ENCODE measurements around the gene BLNK. TPM values are rescaled to one million over a fixed set of nuclear protein-coding genes. Genes with fewer than 3 reads are reported as not detected.

The BLNK gene
- total RNA-seq, 4 donors from 2014 or later: 0.24 to 0.29 TPM; not detected in 2

DNA sequence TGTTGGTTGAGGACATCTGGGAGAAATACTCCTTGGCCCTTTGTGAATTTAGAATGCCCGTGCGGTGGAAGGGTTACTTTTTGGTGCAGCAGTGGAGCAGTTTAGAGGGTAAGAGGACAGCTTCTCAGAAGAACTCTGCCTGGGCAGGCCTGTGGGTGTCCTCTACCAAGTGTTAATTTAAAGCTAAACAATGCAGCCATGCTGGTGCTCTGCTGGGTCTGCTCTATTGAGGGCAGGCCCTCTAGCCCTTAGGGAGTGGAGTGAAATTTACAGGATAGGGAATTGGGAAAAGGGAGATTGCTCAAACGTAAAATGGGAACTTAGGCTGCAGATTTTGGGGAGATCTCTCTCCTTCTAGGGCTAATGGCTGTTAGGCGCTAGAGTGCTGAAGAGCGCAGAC lies 22.1 kb downstream of the BLNK start:
- H3K9me3 ChIP-seq: no peaks in the 10 kb centered on the region
- in situ Hi-C loops (cut with MboI; ENCODE audit: low sequenced_read_pairs in 4 of 4) (loop anchor here in 1 of 4 donors (25.0 kb wide), 1 partner anchor 112 kb away; the partner anchor contains the start of gene ZNF518A), intact Hi-C loops (cut with DNase I; ENCODE audit: low total_unique reads) (no loop called here)
- H3K27me3 ChIP-seq: no peaks in the 10 kb centered on the region
- H3K4me3 ChIP-seq: no peak overlapping the region
- no peaks in the 10 kb centered on the region for H3K4me1 ChIP-seq
- TF ChIP-seq, protein P1, sequence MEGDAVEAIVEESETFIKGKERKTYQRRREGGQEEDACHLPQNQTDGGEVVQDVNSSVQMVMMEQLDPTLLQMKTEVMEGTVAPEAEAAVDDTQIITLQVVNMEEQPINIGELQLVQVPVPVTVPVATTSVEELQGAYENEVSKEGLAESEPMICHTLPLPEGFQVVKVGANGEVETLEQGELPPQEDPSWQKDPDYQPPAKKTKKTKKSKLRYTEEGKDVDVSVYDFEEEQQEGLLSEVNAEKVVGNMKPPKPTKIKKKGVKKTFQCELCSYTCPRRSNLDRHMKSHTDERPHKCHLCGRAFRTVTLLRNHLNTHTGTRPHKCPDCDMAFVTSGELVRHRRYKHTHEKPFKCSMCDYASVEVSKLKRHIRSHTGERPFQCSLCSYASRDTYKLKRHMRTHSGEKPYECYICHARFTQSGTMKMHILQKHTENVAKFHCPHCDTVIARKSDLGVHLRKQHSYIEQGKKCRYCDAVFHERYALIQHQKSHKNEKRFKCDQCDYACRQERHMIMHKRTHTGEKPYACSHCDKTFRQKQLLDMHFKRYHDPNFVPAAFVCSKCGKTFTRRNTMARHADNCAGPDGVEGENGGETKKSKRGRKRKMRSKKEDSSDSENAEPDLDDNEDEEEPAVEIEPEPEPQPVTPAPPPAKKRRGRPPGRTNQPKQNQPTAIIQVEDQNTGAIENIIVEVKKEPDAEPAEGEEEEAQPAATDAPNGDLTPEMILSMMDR (IDR thresholded peaks at IDR 0.05 in 4 of 5, conservative IDR thresholded peaks at IDR 0.05 in 1 of 5): no peak
- no peak for TF ChIP-seq POLR2A (IDR thresholded peaks at IDR 0.05)
- H3K36me3 ChIP-seq: no peaks in the 10 kb centered on the region
- no peak for DNase-seq
- no peak overlapping the region for H3K27ac ChIP-seq
- ATAC-seq: no peak

DNA sequence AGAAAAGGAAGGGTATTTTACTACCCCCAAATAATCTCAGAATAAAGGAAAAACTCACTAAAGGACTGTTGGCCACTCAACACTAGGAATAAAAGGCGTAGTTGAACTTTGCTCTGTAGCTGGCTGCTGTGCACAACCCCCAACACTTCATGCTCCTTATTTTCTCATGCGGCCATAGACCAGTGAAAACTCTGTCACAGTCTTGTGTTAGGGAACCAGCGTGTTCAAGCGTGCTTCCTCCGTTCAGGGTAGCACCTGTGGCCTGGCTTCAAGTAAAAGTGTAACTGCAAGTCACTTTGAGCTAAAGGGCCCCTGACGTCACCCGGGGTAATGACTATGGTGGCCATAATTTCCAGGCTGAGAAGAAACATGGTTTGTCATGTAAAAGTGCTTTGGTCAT lies 27.0 kb downstream of the BLNK start:
- Histone ChIP-seq H3K4me3 (no peak overlapping the region), H3K27ac (no peak overlapping the region), H3K27me3 (no peaks in the 10 kb centered on the region), H3K36me3 (no peaks in the 10 kb centered on the region), H3K9me3 (no peaks in the 10 kb centered on the region), H3K4me1 (no peaks in the 10 kb centered on the region)
- TF ChIP-seq, protein P1 (IDR thresholded peaks at IDR 0.05 in 4 of 5, conservative IDR thresholded peaks at IDR 0.05 in 1 of 5): no peak
- TF ChIP-seq POLR2A (IDR thresholded peaks at IDR 0.05): no peak
- in situ Hi-C loops (cut with MboI; ENCODE audit: low sequenced_read_pairs in 4 of 4) (loop anchor here in 1 of 4 donors (25.0 kb wide), 1 partner anchor 107 kb away; the partner anchor contains the start of gene ZNF518A), intact Hi-C loops (cut with DNase I; ENCODE audit: low total_unique reads) (no loop called here)
- no peak for DNase-seq
- no peak for ATAC-seq

DNA sequence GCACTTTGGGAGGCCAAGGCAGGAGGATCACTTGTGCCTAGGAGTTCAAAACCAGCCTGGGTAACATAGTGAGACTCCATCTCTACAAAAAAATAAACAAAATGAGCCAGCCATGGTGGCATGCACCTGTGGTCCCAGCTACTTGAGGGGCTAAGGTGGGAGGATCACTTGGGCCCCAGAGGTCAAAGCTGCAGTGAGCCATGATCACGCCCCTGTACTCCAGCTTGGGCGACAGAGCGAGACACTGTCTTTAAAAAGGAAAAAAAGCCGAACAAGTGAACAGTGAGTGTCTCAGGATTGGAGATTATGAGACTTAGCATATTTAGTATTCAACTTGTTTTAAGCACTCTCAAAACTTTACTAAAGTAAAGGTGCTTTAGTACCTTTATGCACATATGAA lies 28.1 kb downstream of the BLNK start:
- intact Hi-C loops (cut with DNase I; ENCODE audit: low total_unique reads): no loop called here
- DNase-seq (no peak), ATAC-seq (no peak)
- Histone ChIP-seq H3K4me1 (no peaks in the 10 kb centered on the region), H3K27me3 (no peaks in the 10 kb centered on the region), H3K4me3 (no peak overlapping the region), H3K36me3 (no peaks in the 10 kb centered on the region), H3K27ac (no peak overlapping the region), H3K9me3 (no peaks in the 10 kb centered on the region)
- in situ Hi-C loops (cut with MboI; ENCODE audit: low sequenced_read_pairs in 4 of 4): loop anchor here in 1 of 4 donors (25.0 kb wide), 1 partner anchor 106 kb away; the partner anchor contains the start of gene ZNF518A
- TF ChIP-seq, protein P1 (IDR thresholded peaks at IDR 0.05 in 4 of 5, conservative IDR thresholded peaks at IDR 0.05 in 1 of 5): no peak
- no peak for TF ChIP-seq POLR2A (IDR thresholded peaks at IDR 0.05)

- Histone ChIP-seq H3K36me3 (no peaks in the 10 kb centered on the region), H3K4me1 (no peaks in the 10 kb centered on the region), H3K9me3 (no peaks in the 10 kb centered on the region), H3K27ac (no peak overlapping the region), H3K4me3 (no peak overlapping the region), H3K27me3 (no peaks in the 10 kb centered on the region)
- intact Hi-C loops (cut with DNase I; ENCODE audit: low total_unique reads) (no loop called here), in situ Hi-C loops (cut with MboI; ENCODE audit: low sequenced_read_pairs in 4 of 4) (loop anchor here in 1 of 4 donors (25.0 kb wide), 1 partner anchor 106 kb away; the partner anchor contains the start of gene ZNF518A)
- ATAC-seq: no peak
- no peak for DNase-seq
- TF ChIP-seq POLR2A (IDR thresholded peaks at IDR 0.05): no peak
- TF ChIP-seq, protein P1 (IDR thresholded peaks at IDR 0.05 in 4 of 5, conservative IDR thresholded peaks at IDR 0.05 in 1 of 5): no peak
Observed at GRCh38 chr10:96242822-96243221, 28.5 kb downstream of the BLNK start.
